Lower leg skin (tissue), 3 donors: ENCODE data around the gene MYO10.

Experiments
- CTCF ChIP-seq, 3 donors: fragments of 450-650 bp; IDR thresholded peaks; one replicate each; pipeline ENCODE4 v1.5.1; 2016; ENCODE audit warnings: antibody characterized with exemption in 3 of 3, mild to moderate bottlenecking in 3 of 3, moderate library complexity in 2 of 3
- POLR2A ChIP-seq, 2 donors: fragments of 450-650 bp; IDR thresholded peaks; one replicate each; pipeline ENCODE4 v1.6.1; 2016 to 2017; ENCODE audit warnings: antibody characterized with exemption in 2 of 2, mild to moderate bottlenecking in 1 of 2, moderate library complexity in 1 of 2

- TF ChIP-seq POLR2A (IDR thresholded peaks at IDR 0.05) (no peak), CTCF (IDR thresholded peaks at IDR 0.05) (no peak)
These were observed 69.1 kb downstream of the MYO10 start for GRCh38 chr5:16866795-16867576.
